DOHH2 (cell line): ENCODE results near the gene ITPKB.
A peak's percentile ranks its signal among the peaks of the same experiment; 100 is the strongest.

Experiments
- H3F3A ChIP-seq: fragments of 200-600 bp; sonication (generic), shearing (Covaris generic); 2 replicates; pipeline ENCODE4 v1.6.0; 2016; ENCODE audit warnings: antibody characterized with exemption, mild to moderate bottlenecking; ENCODE audit not compliant: control insufficient read depth, insufficient read depth
- H3K27ac ChIP-seq: fragments of 200-600 bp; sonication (generic); 2 replicates; pipeline ENCODE4 v1.5.1; 2014; ENCODE audit warnings: low read depth, mild to moderate bottlenecking, low read length, moderate library complexity
- H3K27me3 ChIP-seq: fragments of 200-600 bp; sonication (generic); 2 replicates; pipeline ENCODE4 v1.6.1; 2014; ENCODE audit warnings: mild to moderate bottlenecking, low read length, mixed read lengths; ENCODE audit not compliant: control insufficient read depth
- H3K36me3 ChIP-seq: fragments of 200-600 bp; sonication (generic); 2 replicates; pipeline ENCODE4 v1.6.1; 2014; ENCODE audit warnings: mild to moderate bottlenecking, low read length, moderate library complexity, mixed read lengths; ENCODE audit not compliant: control insufficient read depth
- H3K4me1 ChIP-seq: fragments of 200-600 bp; sonication (generic); 2 replicates; pipeline ENCODE4 v1.6.1; 2014; ENCODE audit warnings: mild to moderate bottlenecking, low read length, mixed read lengths; ENCODE audit not compliant: control insufficient read depth
- H3K4me2 ChIP-seq: fragments of 200-600 bp; sonication (generic); 2 replicates; pipeline ENCODE4 v1.6.0; 2014; ENCODE audit warnings: mild to moderate bottlenecking, low read length, moderate library complexity
- H3K4me3 ChIP-seq: fragments of 200-600 bp; sonication (generic); 2 replicates; pipeline ENCODE4 v1.5.1; 2014; ENCODE audit warnings: mild to moderate bottlenecking, low read length, mixed read lengths
- H3K79me2 ChIP-seq: fragments of 200-600 bp; sonication (generic); 2 replicates; pipeline ENCODE4 v1.6.1; 2014; ENCODE audit warnings: mild to moderate bottlenecking, low read length, mixed read lengths; ENCODE audit not compliant: control insufficient read depth
- H3K9me2 ChIP-seq: fragments of 200-600 bp; sonication (generic); replicated peaks from 2 replicates; pipeline ENCODE4 v1.6.1; 2014; ENCODE audit warnings: mild to moderate bottlenecking, low read length, mixed read lengths; ENCODE audit not compliant: control insufficient read depth
- H3K9me3 ChIP-seq: fragments of 200-600 bp; sonication (generic); 2 replicates; pipeline ENCODE4 v1.6.1; 2014; ENCODE audit warnings: antibody characterized with exemption, low read length, mixed read lengths; ENCODE audit not compliant: control insufficient read depth, insufficient read depth
- H4K20me1 ChIP-seq: fragments of 200-600 bp; sonication (generic); 2 replicates; pipeline ENCODE4 v1.6.0; 2014; ENCODE audit warnings: low read depth, mild to moderate bottlenecking, antibody characterized with exemption, low read length, moderate library complexity; ENCODE audit not compliant: control insufficient read depth, insufficient read depth
- CTCF ChIP-seq: fragments of 200-600 bp; sonication (generic); IDR thresholded peaks from one replicate; pipeline ENCODE4 v1.5.1; 2014; ENCODE audit warnings: antibody characterized with exemption, mild to moderate bottlenecking, low read depth, low read length; ENCODE audit not compliant: poor library complexity, severe bottlenecking
- EZH2phosphoT487 ChIP-seq: fragments of 200-600 bp; sonication (generic); IDR thresholded peaks from 2 replicates; pipeline ENCODE4 v1.6.1; 2017; ENCODE audit warnings: borderline replicate concordance, mild to moderate bottlenecking, antibody characterized with exemption, low read length, moderate library complexity, mixed read lengths

Gene ITPKB

GRCh38 chr1:226674892-226675714 lies 64.0 kb downstream of the ITPKB start:
- peak overlapping the region; percentile 95 for H3K27ac ChIP-seq
- H3F3A ChIP-seq = peaks cover 63% of the 10 kb centered on the region
- no peaks in the 10 kb centered on the region for H3K27me3 ChIP-seq
- H3K4me1 ChIP-seq = peaks cover 98% of the 10 kb centered on the region
- H3K9me3 ChIP-seq = no peaks in the 10 kb centered on the region
- peak overlapping the region; percentile 86 for H3K4me3 ChIP-seq
- H3K4me2 ChIP-seq = peak overlapping the region; percentile 91
- peaks cover 93% of the 10 kb centered on the region for H3K79me2 ChIP-seq
- H3K9me2 ChIP-seq = no peaks in the 10 kb centered on the region
- no peak for TF ChIP-seq EZH2phosphoT487
- H3K36me3 ChIP-seq = peaks cover 70% of the 10 kb centered on the region
- H4K20me1 ChIP-seq = no peaks in the 10 kb centered on the region

GRCh38 chr1:226672339-226672762 lies 66.7 kb downstream of the ITPKB start:
- H3F3A ChIP-seq = peaks cover 51% of the 10 kb centered on the region
- TF ChIP-seq CTCF (no peak), EZH2phosphoT487 (no peak)
- H3K9me3 ChIP-seq = no peaks in the 10 kb centered on the region
- H3K9me2 ChIP-seq = no peaks in the 10 kb centered on the region
- H3K27me3 ChIP-seq = no peaks in the 10 kb centered on the region
- H4K20me1 ChIP-seq = no peaks in the 10 kb centered on the region
- H3K4me1 ChIP-seq = peaks cover 98% of the 10 kb centered on the region
- H3K4me2 ChIP-seq = peak overlapping the region; percentile 91
- H3K79me2 ChIP-seq = peaks cover 93% of the 10 kb centered on the region
- peak overlapping the region; percentile 86 for H3K4me3 ChIP-seq
- peak overlapping the region; percentile 95 for H3K27ac ChIP-seq
- H3K36me3 ChIP-seq = peaks cover 64% of the 10 kb centered on the region

- Histone ChIP-seq H3K27me3 (no peaks in the 10 kb centered on the region), H3K36me3 (peaks cover 66% of the 10 kb centered on the region), H3K9me2 (no peaks in the 10 kb centered on the region), H3K4me3 (peak overlapping the region; percentile 86), H3K9me3 (no peaks in the 10 kb centered on the region), H3F3A (peaks cover 42% of the 10 kb centered on the region), H3K27ac (peak overlapping the region; percentile 95), H3K4me1 (peaks cover 98% of the 10 kb centered on the region), H3K79me2 (peaks cover 93% of the 10 kb centered on the region), H4K20me1 (no peaks in the 10 kb centered on the region), H3K4me2 (peak overlapping the region; percentile 91)
- no peak for TF ChIP-seq CTCF
- TF ChIP-seq EZH2phosphoT487 = no peak
Measured at GRCh38 chr1:226671277-226671676, 67.8 kb downstream of the ITPKB start.

GRCh38 chr1:226670073-226670472 lies 69.0 kb downstream of the ITPKB start:
- no peak for TF ChIP-seq EZH2phosphoT487
- TF ChIP-seq CTCF = no peak
- peaks cover 98% of the 10 kb centered on the region for H3K79me2 ChIP-seq
- peak overlapping the region; percentile 91 for H3K4me2 ChIP-seq
- H4K20me1 ChIP-seq = no peaks in the 10 kb centered on the region
- H3K4me3 ChIP-seq = peak overlapping the region; percentile 86; the same call in 1 of the 2 replicates
- peaks cover 99% of the 10 kb centered on the region for H3K4me1 ChIP-seq
- no peaks in the 10 kb centered on the region for H3K27me3 ChIP-seq
- H3K9me2 ChIP-seq = no peaks in the 10 kb centered on the region
- H3K9me3 ChIP-seq = no peaks in the 10 kb centered on the region
- peaks cover 70% of the 10 kb centered on the region for H3K36me3 ChIP-seq
- H3K27ac ChIP-seq = peak overlapping the region; percentile 95
- peaks cover 42% of the 10 kb centered on the region for H3F3A ChIP-seq
